ENCODE data around the gene SFMBT1. TPM values are rescaled to one million over a fixed set of nuclear protein-coding genes. Genes with fewer than 3 reads are reported as not detected.

Gene SFMBT1
- polyA plus RNA-seq, 1 of the 3 experiments (the other 2 are of a cell fraction), result 0.72 TPM

GRCh38 chr3:53026382-53027162, 19.3 kb downstream of the SFMBT1 start:
- no peaks in the 10 kb centered on the region for H3K36me3 ChIP-seq (replicated peaks in 1 of 2; ENCODE audit: control insufficient read depth in 1 of 2, insufficient read depth in 2 of 2, low read length in 1 of 2)
- no peaks in the 10 kb centered on the region for H3K27me3 ChIP-seq (ENCODE audit: insufficient read depth)
- ChIA-PET CTCF (interaction anchor here (0.8 to 2.1 kb wide), 7 partner anchors 11 to 273 kb away, joined by 3 to 5 read pairs (median 3); no protein-coding TSS in a partner anchor), POLR2A (interaction anchor here (0.6 kb wide), 1 partner anchor 614 kb away, joined by 4 read pairs; no protein-coding TSS in a partner anchor)
- peaks cover 4 to 20% of the 10 kb centered on the region in 2 experiments; a peak in 3 of 4 replicates for H3K4me1 ChIP-seq (ENCODE audit: control insufficient read depth in 1 of 2, insufficient read depth in 2 of 2, low read depth in 1 of 2, low read length in 1 of 2)
- TF ChIP-seq FOXJ3 (CRISPR knock-in tag; IDR thresholded peaks at IDR 0.05) (no peak), NRF1 (IDR thresholded peaks at IDR 0.05; ENCODE audit: low read depth, low read length) (no peak), POLR2AphosphoS5 (IDR thresholded peaks at IDR 0.05; ENCODE audit: low read depth, low read length) (no peak), FOSL2 (IDR thresholded peaks at IDR 0.05; ENCODE audit: borderline replicate concordance, low read depth) (no peak), NFIC (IDR thresholded peaks at IDR 0.05; ENCODE audit: borderline replicate concordance) (no peak), GATA2 (CRISPR knock-in tag; IDR thresholded peaks at IDR 0.05) (no peak), SMC3 (IDR thresholded peaks at IDR 0.05; ENCODE audit: low read depth, low read length) (no peak)
- no peaks in the 10 kb centered on the region for H3K79me2 ChIP-seq (ENCODE audit: insufficient read depth)
- no peak overlapping the region for H3K4me3 ChIP-seq (ENCODE audit: low read depth in 2 of 2, low read length in 1 of 2)
- DNase-seq, result no peak
- no peak overlapping the region for H3K9ac ChIP-seq
- no peaks in the 10 kb centered on the region for H3K9me2 ChIP-seq
- H3F3A ChIP-seq (replicated peaks; ENCODE audit: insufficient read depth), result no peaks in the 10 kb centered on the region
- no peaks in the 10 kb centered on the region for H4K20me1 ChIP-seq (ENCODE audit: insufficient read depth)
- H2AFZ ChIP-seq (ENCODE audit: low read depth), result no peak overlapping the region
- WGBS (ENCODE audit: low lambda C conversion rate), result 79% methylated on average over 10 of the region's 10 CpGs
- H3K9me3 ChIP-seq, result no peaks in the 10 kb centered on the region
- no peak overlapping the region for H3K4me2 ChIP-seq
- H3K27ac ChIP-seq (ENCODE audit: low read depth in 2 of 2, low read length in 1 of 2), result no peak overlapping the region

- CTCF ChIA-PET, result interaction anchor here (1.5 kb wide), 1 partner anchor 10 kb away, joined by 3 read pairs; no protein-coding TSS in a partner anchor
Measured at GRCh38 chr3:53024315-53024714, 21.6 kb downstream of the SFMBT1 start.

More at GRCh38 chr3:53024315-53024714, 21.6 kb downstream of the SFMBT1 start:
- Histone ChIP-seq H3K36me3 (replicated peaks in 1 of 2; ENCODE audit: control insufficient read depth in 1 of 2, insufficient read depth in 2 of 2, low read length in 1 of 2) (no peaks in the 10 kb centered on the region), H3K9me3 (no peaks in the 10 kb centered on the region), H3F3A (replicated peaks; ENCODE audit: insufficient read depth) (no peaks in the 10 kb centered on the region), H3K9ac (no peak overlapping the region), H3K4me2 (no peak overlapping the region), H2AFZ (ENCODE audit: low read depth) (no peak overlapping the region), H3K4me1 (ENCODE audit: control insufficient read depth in 1 of 2, insufficient read depth in 2 of 2, low read depth in 1 of 2, low read length in 1 of 2) (peaks cover 4 to 20% of the 10 kb centered on the region in 2 experiments; a peak in 3 of 4 replicates), H3K27ac (ENCODE audit: low read depth in 2 of 2, low read length in 1 of 2) (peak overlapping the region in 1 of 2 experiments; percentile 85; a peak in 2 of 4 replicates), H4K20me1 (ENCODE audit: insufficient read depth) (no peaks in the 10 kb centered on the region), H3K9me2 (no peaks in the 10 kb centered on the region), H3K79me2 (ENCODE audit: insufficient read depth) (no peaks in the 10 kb centered on the region), H3K27me3 (ENCODE audit: insufficient read depth) (no peaks in the 10 kb centered on the region), H3K4me3 (ENCODE audit: low read depth in 2 of 2, low read length in 1 of 2) (no peak overlapping the region)
- TF ChIP-seq SIN3A (IDR thresholded peaks at IDR 0.05; ENCODE audit: borderline replicate concordance, low read depth, low read length) (no peak), RFX5 (IDR thresholded peaks at IDR 0.05; ENCODE audit: low read length) (no peak), CTCF (IDR thresholded peaks at IDR 0.05) (no peak), REST (IDR thresholded peaks at IDR 0.05; ENCODE audit: low read depth, low read length) (no peak), USF2 (IDR thresholded peaks at IDR 0.05; ENCODE audit: borderline replicate concordance, low read depth, low read length) (no peak), RAD21 (IDR thresholded peaks at IDR 0.05; ENCODE audit: low read length) (no peak), YY1 (IDR thresholded peaks at IDR 0.05; ENCODE audit: low read depth) (no peak), MXI1 (IDR thresholded peaks at IDR 0.05; ENCODE audit: low read depth, low read length) (no peak)
- 90% methylated on average over 6 of the region's 6 CpGs for WGBS (ENCODE audit: low lambda C conversion rate)
- no peak for DNase-seq
- POLR2A ChIA-PET, result no interaction called here
